HEK293 (cell line): ENCODE results near the gene DNAJC3.

Source experiments
- CTCF ChIP-seq: fragments of 450-650 bp; formaldehyde crosslinking; IDR thresholded peaks from 2 replicates; pipeline ENCODE4 v1.5.1; 2016; ENCODE audit warnings: missing biosample characterization, missing genetic modification characterization
- MYNN ChIP-seq: fragments of 450-650 bp; formaldehyde crosslinking; IDR thresholded peaks from 2 replicates; pipeline ENCODE4 v1.5.1; 2016; ENCODE audit warnings: missing biosample characterization, missing genetic modification characterization, borderline replicate concordance
- ZFP69B ChIP-seq: fragments of 450-650 bp; formaldehyde crosslinking; IDR thresholded peaks from 2 replicates; pipeline ENCODE4 v1.5.1; 2016; ENCODE audit warnings: missing biosample characterization, missing genetic modification characterization
- ZNF274 ChIP-seq, 2 experiments: fragments of 200-500 bp in 1 of 2; fragments of 450-650 bp in 1 of 2; sonication (Bioruptor generic) in 1 of 2; formaldehyde crosslinking in 1 of 2; IDR thresholded peaks; 2 replicates each; pipeline versions ENCODE4 v1.5.1 to v1.6.1; 2014 to 2016; ENCODE audit warnings: borderline replicate concordance in 1 of 2, inconsistent platforms in 1 of 2, low read length in 1 of 2, missing biosample characterization in 1 of 2, missing genetic modification characterization in 1 of 2
- TF ChIP-seq, protein P1 (sequence below): fragments of 450-650 bp; formaldehyde crosslinking; IDR thresholded peaks from 2 replicates; pipeline ENCODE4 v1.5.1; 2016; ENCODE audit warnings: missing biosample characterization, missing genetic modification characterization

GRCh38 chr13:95656386-95657015, 20.4 kb upstream of the DNAJC3 start:
- TF ChIP-seq ZNF274 (IDR thresholded peaks at IDR 0.05; ENCODE audit: low read length) (no peak), ZNF274 (tag by site-specific recombination; IDR thresholded peaks at IDR 0.05; ENCODE audit: borderline replicate concordance) (no peak), ZFP69B (tag by site-specific recombination) (no peak), CTCF (tag by site-specific recombination) (no peak), MYNN (no peak)
- TF ChIP-seq, protein P1, sequence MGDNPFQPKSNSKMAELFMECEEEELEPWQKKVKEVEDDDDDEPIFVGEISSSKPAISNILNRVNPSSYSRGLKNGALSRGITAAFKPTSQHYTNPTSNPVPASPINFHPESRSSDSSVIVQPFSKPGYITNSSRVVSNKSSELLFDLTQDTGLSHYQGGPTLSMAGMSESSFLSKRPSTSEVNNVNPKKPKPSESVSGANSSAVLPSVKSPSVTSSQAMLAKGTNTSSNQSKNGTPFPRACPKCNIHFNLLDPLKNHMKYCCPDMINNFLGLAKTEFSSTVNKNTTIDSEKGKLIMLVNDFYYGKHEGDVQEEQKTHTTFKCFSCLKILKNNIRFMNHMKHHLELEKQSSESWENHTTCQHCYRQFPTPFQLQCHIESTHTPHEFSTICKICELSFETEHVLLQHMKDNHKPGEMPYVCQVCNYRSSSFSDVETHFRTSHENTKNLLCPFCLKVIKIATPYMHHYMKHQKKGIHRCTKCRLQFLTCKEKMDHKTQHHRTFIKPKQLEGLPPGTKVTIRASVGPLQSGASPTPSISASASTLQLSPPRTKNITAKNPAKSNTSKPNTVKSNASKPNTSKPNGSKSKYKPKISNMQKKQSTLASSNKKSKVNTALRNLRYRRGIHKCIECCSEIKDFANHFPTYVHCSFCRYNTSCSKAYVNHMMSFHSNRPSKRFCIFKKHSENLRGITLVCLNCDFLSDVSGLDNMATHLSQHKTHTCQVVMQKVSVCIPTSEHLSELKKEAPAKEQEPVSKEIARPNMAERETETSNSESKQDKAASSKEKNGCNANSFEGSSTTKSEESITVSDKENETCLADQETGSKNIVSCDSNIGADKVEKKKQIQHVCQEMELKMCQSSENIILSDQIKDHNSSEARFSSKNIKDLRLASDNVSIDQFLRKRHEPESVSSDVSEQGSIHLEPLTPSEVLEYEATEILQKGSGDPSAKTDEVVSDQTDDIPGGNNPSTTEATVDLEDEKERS: no peak
